Thyroid gland (tissue), 4 donors: ENCODE measurements around the gene USP16.

Experiments
- CTCF ChIP-seq, 6 experiments: fragments of 200-600 bp in 3 of 6; fragments of 450-650 bp in 3 of 6; sonication (generic) in 3 of 6; IDR thresholded peaks; one replicate each; pipeline ENCODE4 v1.5.1; 2016 to 2019; ENCODE audit warnings: antibody characterized with exemption in 6 of 6, mild to moderate bottlenecking in 2 of 6, inconsistent platforms in 1 of 6, moderate library complexity in 1 of 6
- POLR2A ChIP-seq, 2 donors: fragments of 450-650 bp; IDR thresholded peaks; one replicate each; pipeline ENCODE4 v1.6.1; 2017; ENCODE audit warnings: antibody characterized with exemption in 2 of 2, mild to moderate bottlenecking in 2 of 2, moderate library complexity in 1 of 2

GRCh38 chr21:29029524-29029923 lies 5.1 kb downstream of the USP16 start:
- TF ChIP-seq POLR2A (IDR thresholded peaks at IDR 0.05): no peak
- TF ChIP-seq CTCF (IDR thresholded peaks at IDR 0.05): no peak
